Osteoblast (primary cell): ENCODE measurements around the gene TCL1B. TPM values are rescaled to one million over a fixed set of nuclear protein-coding genes. Genes with fewer than 3 reads are reported as not detected.

Experiments
- DNase-seq: peaks from one replicate; pipeline ENCODE4 v3.0.0; 2011; ENCODE audit warnings: low spot score, mixed read lengths; ENCODE audit not compliant: insufficient read length; ENCODE audit errors: missing footprints
- H2AFZ ChIP-seq: 2 replicates; pipeline ENCODE4 v1.6.0; 2011; ENCODE audit warnings: mild to moderate bottlenecking, low read length
- H3K27ac ChIP-seq: 2 replicates; pipeline ENCODE4 v1.5.1; 2011; ENCODE audit warnings: mild to moderate bottlenecking, low read depth, low read length, moderate library complexity
- H3K27me3 ChIP-seq: 2 replicates; pipeline ENCODE4 v1.6.0; 2012; ENCODE audit warnings: mild to moderate bottlenecking, control low read depth, inconsistent platforms, low read length, moderate library complexity; ENCODE audit not compliant: insufficient read depth
- H3K36me3 ChIP-seq: 2 replicates; pipeline ENCODE4 v1.5.1; 2011; ENCODE audit warnings: mild to moderate bottlenecking, low read length, control low read depth, moderate library complexity; ENCODE audit not compliant: insufficient read depth
- H3K4me1 ChIP-seq: 2 replicates; pipeline ENCODE4 v1.5.1; 2011; ENCODE audit warnings: mild to moderate bottlenecking, low read length, control low read depth, moderate library complexity; ENCODE audit not compliant: insufficient read depth
- H3K4me2 ChIP-seq: 2 replicates; pipeline ENCODE4 v1.6.0; 2011; ENCODE audit warnings: mild to moderate bottlenecking, low read length; ENCODE audit not compliant: insufficient read depth
- H3K4me3 ChIP-seq: fragments of 200-600 bp; sonication (generic); 3 replicates; pipeline ENCODE4 v1.5.1; 2012; ENCODE audit warnings: mild to moderate bottlenecking, low read length, inconsistent platforms; ENCODE audit not compliant: insufficient read depth
- H3K79me2 ChIP-seq: 2 replicates; pipeline ENCODE4 v1.6.0; 2012; ENCODE audit warnings: mild to moderate bottlenecking, low read length, control low read depth, inconsistent platforms; ENCODE audit not compliant: insufficient read depth
- H3K9me3 ChIP-seq: 2 replicates; pipeline ENCODE4 v1.5.1; 2011; ENCODE audit warnings: low read depth, low read length, control low read depth
- H4K20me1 ChIP-seq: 2 replicates; pipeline ENCODE4 v1.6.0; 2012; ENCODE audit warnings: mild to moderate bottlenecking, low read length, control low read depth; ENCODE audit not compliant: insufficient read depth
- total RNA-seq: library from RNA; depleted of rRNA; stranded (reverse); fragments of >200 nt; gene quantifications from 2 replicates; pipeline ENCODE4 v1.2.3, GENCODE V29; 2012
- TF ChIP-seq, protein P1 (sequence below): IDR thresholded peaks from 2 replicates; pipeline ENCODE4 v1.5.1; 2011; ENCODE audit warnings: mild to moderate bottlenecking, low read depth, low read length, moderate library complexity; ENCODE audit errors: extremely low read depth

TCL1B gene
- total RNA-seq, 1 donor: not detected

DNA sequence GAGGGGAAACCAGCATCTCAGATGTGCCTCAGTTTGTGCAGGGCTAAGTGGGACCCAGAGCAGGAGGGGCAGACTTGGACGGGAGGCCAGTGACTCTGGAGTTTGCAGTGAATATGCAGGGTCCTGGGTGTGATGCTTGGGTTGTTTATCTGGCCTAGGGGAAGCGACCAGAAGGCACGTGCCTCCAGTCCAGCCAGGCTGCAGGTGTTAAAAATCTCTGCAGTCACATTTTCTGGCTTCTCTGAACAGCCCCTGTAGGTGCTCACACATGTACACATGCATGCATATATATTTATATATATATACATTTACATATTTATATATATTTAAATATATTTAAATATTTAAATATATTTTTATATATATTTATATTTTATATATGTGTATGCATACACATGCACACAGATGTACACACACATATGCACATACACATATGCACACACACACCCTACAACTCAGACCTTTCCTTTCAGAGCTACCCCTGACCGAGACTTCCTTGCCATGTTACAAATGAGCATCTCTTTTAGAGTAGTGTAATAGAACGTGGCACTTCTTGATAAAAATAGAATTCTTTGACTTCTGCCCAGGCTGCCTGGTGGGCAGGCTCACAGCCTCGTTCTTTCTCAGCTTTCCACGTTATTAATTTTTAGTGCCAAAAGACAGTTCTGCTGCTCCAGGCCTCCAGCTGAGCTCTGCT lies 26.8 kb upstream of the TCL1B start:
- TF ChIP-seq, protein P1, sequence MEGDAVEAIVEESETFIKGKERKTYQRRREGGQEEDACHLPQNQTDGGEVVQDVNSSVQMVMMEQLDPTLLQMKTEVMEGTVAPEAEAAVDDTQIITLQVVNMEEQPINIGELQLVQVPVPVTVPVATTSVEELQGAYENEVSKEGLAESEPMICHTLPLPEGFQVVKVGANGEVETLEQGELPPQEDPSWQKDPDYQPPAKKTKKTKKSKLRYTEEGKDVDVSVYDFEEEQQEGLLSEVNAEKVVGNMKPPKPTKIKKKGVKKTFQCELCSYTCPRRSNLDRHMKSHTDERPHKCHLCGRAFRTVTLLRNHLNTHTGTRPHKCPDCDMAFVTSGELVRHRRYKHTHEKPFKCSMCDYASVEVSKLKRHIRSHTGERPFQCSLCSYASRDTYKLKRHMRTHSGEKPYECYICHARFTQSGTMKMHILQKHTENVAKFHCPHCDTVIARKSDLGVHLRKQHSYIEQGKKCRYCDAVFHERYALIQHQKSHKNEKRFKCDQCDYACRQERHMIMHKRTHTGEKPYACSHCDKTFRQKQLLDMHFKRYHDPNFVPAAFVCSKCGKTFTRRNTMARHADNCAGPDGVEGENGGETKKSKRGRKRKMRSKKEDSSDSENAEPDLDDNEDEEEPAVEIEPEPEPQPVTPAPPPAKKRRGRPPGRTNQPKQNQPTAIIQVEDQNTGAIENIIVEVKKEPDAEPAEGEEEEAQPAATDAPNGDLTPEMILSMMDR: no peak
- H2AFZ ChIP-seq: no peak overlapping the region
- no peaks in the 10 kb centered on the region for H3K27me3 ChIP-seq
- H3K9me3 ChIP-seq: no peaks in the 10 kb centered on the region
- no peaks in the 10 kb centered on the region for H3K79me2 ChIP-seq
- no peak for DNase-seq
- no peak overlapping the region for H3K4me2 ChIP-seq
- H4K20me1 ChIP-seq: no peaks in the 10 kb centered on the region
- no peaks in the 10 kb centered on the region for H3K36me3 ChIP-seq
- no peak overlapping the region for H3K4me3 ChIP-seq
- no peak overlapping the region for H3K27ac ChIP-seq
- H3K4me1 ChIP-seq: no peaks in the 10 kb centered on the region

DNA sequence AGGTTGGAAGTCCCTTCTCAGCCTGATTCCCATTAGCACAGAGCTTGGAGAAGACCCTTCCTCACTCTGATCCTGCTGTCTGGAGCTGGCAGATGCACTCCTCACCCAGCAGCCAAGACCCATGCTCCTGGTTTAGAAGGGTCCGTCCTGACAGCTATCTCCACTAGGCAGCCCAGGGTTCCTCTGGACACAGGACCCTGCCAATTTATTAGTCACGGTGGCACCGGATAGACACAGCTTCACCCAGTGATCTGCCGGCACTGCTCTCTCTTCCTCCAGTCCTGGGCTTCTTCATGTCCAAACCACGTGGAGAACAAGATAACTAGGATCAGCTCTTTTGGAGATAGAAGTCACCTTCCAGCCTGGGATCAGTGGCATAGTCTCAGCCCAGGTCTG lies 26.2 kb upstream of the TCL1B start:
- no peak overlapping the region for H3K27ac ChIP-seq
- TF ChIP-seq, protein P1: no peak

DNA sequence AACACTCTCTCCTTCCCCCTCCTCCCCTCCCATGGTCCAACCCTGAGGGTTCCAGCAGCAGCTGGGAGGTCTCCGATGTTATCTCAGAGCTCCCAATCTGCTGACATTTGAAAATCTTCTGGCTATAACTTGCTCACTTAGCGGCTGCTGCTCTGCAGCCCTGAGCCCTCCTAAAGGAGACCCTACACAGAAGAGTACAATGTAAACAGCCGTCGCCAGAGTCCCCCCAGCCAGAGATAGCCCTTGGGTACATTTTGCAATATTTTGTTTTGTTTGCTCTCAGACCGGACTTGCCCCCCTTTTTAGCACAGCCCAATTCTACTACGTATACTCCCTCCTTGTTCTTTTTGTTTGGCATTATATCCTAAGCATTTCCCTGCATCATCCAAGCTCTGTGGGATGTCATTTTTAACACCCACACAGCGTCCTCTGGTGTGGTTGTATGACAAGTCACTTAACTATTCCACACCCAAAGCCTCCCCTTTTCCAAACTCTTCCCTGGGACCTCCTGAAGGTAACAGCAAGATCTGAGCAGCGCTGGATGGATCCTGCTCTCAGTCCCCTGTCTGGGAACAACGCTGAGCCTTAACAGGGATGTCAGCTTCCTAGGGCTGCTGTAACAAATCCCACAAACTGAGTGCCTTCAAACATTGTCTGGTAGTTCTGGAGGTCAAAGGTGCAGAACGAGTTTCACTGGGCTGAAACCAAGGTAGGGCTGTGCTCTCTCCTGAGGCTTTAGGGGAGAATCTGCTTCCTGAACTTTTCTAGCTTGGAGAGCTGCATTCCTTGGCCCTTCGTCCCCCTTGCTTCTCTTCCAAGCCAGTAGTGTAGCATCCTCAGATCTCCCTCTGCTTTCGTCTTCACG lies 25.3 kb upstream of the TCL1B start:
- Histone ChIP-seq H3K27ac (no peak overlapping the region), H3K27me3 (no peaks in the 10 kb centered on the region), H3K4me1 (no peaks in the 10 kb centered on the region), H3K9me3 (no peaks in the 10 kb centered on the region), H2AFZ (no peak overlapping the region), H3K36me3 (no peaks in the 10 kb centered on the region), H3K79me2 (no peaks in the 10 kb centered on the region), H3K4me2 (no peak overlapping the region), H4K20me1 (no peaks in the 10 kb centered on the region), H3K4me3 (no peak overlapping the region)
- TF ChIP-seq, protein P1: no peak
- no peak for DNase-seq

More for the DNA sequence above, 26.2 kb upstream of the TCL1B start:
- Histone ChIP-seq H3K36me3 (no peaks in the 10 kb centered on the region), H3K27me3 (no peaks in the 10 kb centered on the region), H3K9me3 (no peaks in the 10 kb centered on the region), H4K20me1 (no peaks in the 10 kb centered on the region), H3K4me1 (no peaks in the 10 kb centered on the region), H3K79me2 (no peaks in the 10 kb centered on the region), H3K4me2 (no peak overlapping the region), H2AFZ (no peak overlapping the region), H3K4me3 (no peak overlapping the region)
- DNase-seq: no peak
